ENCODE data around the gene PLXDC1. TPM values are rescaled to one million over a fixed set of nuclear protein-coding genes. Genes with fewer than 3 reads are reported as not detected.

Gene PLXDC1
- total RNA-seq, 1 experiment from 2014 or later: 2.0 TPM

GRCh38 chr17:39073353-39073752 is 78.1 kb downstream of the PLXDC1 start:
- Histone ChIP-seq H3K4me2 (ENCODE audit: insufficient read depth, insufficient read length, low read length) (no peak overlapping the region), H3K27me3 (ENCODE audit: insufficient read depth, low read length) (no peaks in the 10 kb centered on the region), H2AFZ (ENCODE audit: low read length) (no peak overlapping the region), H4K8ac (replicated peaks; ENCODE audit: insufficient read length, low read depth, low read length) (no peak overlapping the region), H3K4ac (ENCODE audit: low read depth, low read length) (no peak overlapping the region), H3K4me1 (ENCODE audit: insufficient read depth, low read length) (no peaks in the 10 kb centered on the region), H3K79me1 (ENCODE audit: insufficient read depth, low read depth, low read length, poor library complexity, severe bottlenecking) (no peaks in the 10 kb centered on the region), H4K5ac (ENCODE audit: insufficient read length, low read depth, low read length) (no peak overlapping the region), H3K23me2 (ENCODE audit: insufficient read length, low read depth, low read length, poor library complexity, severe bottlenecking) (no peaks in the 10 kb centered on the region), H3K9ac (ENCODE audit: extremely low read depth, insufficient read length, low read length) (no peak overlapping the region), H2BK5ac (ENCODE audit: insufficient read length, low read length) (no peak overlapping the region), H3K9me3 (ENCODE audit: control insufficient read depth, low read depth, low read length) (no peaks in the 10 kb centered on the region), H2BK15ac (ENCODE audit: low read depth, low read length) (no peak overlapping the region), H3T11ph (ENCODE audit: low read length) (no peak overlapping the region), H3K23ac (ENCODE audit: insufficient read length, low read depth, low read length) (no peak overlapping the region), H4K91ac (ENCODE audit: insufficient read length, low read depth, low read length) (no peak overlapping the region), H3K79me2 (ENCODE audit: insufficient read depth, low read length) (no peaks in the 10 kb centered on the region), H3K27ac (ENCODE audit: insufficient read length, low read depth, low read length) (no peak overlapping the region), H3K14ac (ENCODE audit: insufficient read depth, low read length) (no peak overlapping the region), H2BK120ac (ENCODE audit: low read depth, low read length, poor library complexity, severe bottlenecking) (no peak overlapping the region), H2BK12ac (ENCODE audit: insufficient read length, low read depth, low read length) (no peak overlapping the region), H2AK5ac (ENCODE audit: insufficient read length, low read length) (no peak overlapping the region), H3K56ac (ENCODE audit: insufficient read length, low read depth, low read length) (no peak overlapping the region), H4K20me1 (ENCODE audit: control insufficient read depth, insufficient read depth, insufficient read length) (no peaks in the 10 kb centered on the region), H3K18ac (ENCODE audit: insufficient read length, low read depth, low read length) (no peak overlapping the region), H2BK20ac (ENCODE audit: low read depth, low read length, poor library complexity, severe bottlenecking) (no peak overlapping the region)
- H3K27ac Mint-ChIP-seq: no peak overlapping the region
- H3K4me3 Mint-ChIP-seq: no peak overlapping the region
- whole genome bisulfite sequencing (ENCODE audit: extremely low coverage, insufficient read length, low lambda C conversion rate): no CpG with 5 or more reads among the region's 3 CpGs
- no peaks in the 10 kb centered on the region for H3K9me3 Mint-ChIP-seq
- DNase-seq: no peak
- no peaks in the 10 kb centered on the region for H3K36me3 Mint-ChIP-seq (ENCODE audit: insufficient read depth in 1 of 3, low read depth in 3 of 3)
- TF ChIP-seq CTCF (conservative IDR thresholded peaks at IDR 0.05): no peak
- no peaks in the 10 kb centered on the region; the same call in none of the 2 replicates for H3K27me3 Mint-ChIP-seq (ENCODE audit: low read depth)
- peaks cover 8 to 18% of the 10 kb centered on the region in 2 experiments for H3K4me1 Mint-ChIP-seq
